Measurements from ENCODE around the gene SSBP4. TPM values are rescaled to one million over a fixed set of nuclear protein-coding genes. Genes with fewer than 3 reads are reported as not detected.

Gene SSBP4
- total RNA-seq, 1 donor from 2014 or later, result 57.7 TPM

GRCh38 chr19:18477042-18477779 is 58.0 kb downstream of the SSBP4 start:
- TF ChIP-seq, protein P1, sequence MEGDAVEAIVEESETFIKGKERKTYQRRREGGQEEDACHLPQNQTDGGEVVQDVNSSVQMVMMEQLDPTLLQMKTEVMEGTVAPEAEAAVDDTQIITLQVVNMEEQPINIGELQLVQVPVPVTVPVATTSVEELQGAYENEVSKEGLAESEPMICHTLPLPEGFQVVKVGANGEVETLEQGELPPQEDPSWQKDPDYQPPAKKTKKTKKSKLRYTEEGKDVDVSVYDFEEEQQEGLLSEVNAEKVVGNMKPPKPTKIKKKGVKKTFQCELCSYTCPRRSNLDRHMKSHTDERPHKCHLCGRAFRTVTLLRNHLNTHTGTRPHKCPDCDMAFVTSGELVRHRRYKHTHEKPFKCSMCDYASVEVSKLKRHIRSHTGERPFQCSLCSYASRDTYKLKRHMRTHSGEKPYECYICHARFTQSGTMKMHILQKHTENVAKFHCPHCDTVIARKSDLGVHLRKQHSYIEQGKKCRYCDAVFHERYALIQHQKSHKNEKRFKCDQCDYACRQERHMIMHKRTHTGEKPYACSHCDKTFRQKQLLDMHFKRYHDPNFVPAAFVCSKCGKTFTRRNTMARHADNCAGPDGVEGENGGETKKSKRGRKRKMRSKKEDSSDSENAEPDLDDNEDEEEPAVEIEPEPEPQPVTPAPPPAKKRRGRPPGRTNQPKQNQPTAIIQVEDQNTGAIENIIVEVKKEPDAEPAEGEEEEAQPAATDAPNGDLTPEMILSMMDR (IDR thresholded peaks at IDR 0.05; ENCODE audit: unreplicated experiment), result peak; percentile 12
- Mint-ChIP-seq H3K4me1 (ENCODE audit: low read depth) (peaks cover 8% of the 10 kb centered on the region), H3K27ac (no peak overlapping the region), H3K4me3 (ENCODE audit: low read depth) (no peak overlapping the region), H3K27me3 (no peaks in the 10 kb centered on the region), H3K36me3 (ENCODE audit: insufficient read depth) (no peaks in the 10 kb centered on the region), H3K9me3 (ENCODE audit: low read depth) (no peaks in the 10 kb centered on the region)
- DNase-seq (ENCODE audit: low spot score, unreplicated experiment), result no peak

GRCh38 chr19:18477974-18478373 is 58.8 kb downstream of the SSBP4 start:
- H3K9me3 Mint-ChIP-seq (ENCODE audit: low read depth), result no peaks in the 10 kb centered on the region
- H3K36me3 Mint-ChIP-seq (ENCODE audit: insufficient read depth), result no peaks in the 10 kb centered on the region
- DNase-seq (ENCODE audit: low spot score, unreplicated experiment), result no peak
- H3K4me1 Mint-ChIP-seq (ENCODE audit: low read depth), result peaks cover 8% of the 10 kb centered on the region
- H3K27me3 Mint-ChIP-seq, result no peaks in the 10 kb centered on the region
- TF ChIP-seq, protein P1 (IDR thresholded peaks at IDR 0.05; ENCODE audit: unreplicated experiment), result no peak
- H3K4me3 Mint-ChIP-seq (ENCODE audit: low read depth), result no peak overlapping the region
- no peak overlapping the region for H3K27ac Mint-ChIP-seq

DNA sequence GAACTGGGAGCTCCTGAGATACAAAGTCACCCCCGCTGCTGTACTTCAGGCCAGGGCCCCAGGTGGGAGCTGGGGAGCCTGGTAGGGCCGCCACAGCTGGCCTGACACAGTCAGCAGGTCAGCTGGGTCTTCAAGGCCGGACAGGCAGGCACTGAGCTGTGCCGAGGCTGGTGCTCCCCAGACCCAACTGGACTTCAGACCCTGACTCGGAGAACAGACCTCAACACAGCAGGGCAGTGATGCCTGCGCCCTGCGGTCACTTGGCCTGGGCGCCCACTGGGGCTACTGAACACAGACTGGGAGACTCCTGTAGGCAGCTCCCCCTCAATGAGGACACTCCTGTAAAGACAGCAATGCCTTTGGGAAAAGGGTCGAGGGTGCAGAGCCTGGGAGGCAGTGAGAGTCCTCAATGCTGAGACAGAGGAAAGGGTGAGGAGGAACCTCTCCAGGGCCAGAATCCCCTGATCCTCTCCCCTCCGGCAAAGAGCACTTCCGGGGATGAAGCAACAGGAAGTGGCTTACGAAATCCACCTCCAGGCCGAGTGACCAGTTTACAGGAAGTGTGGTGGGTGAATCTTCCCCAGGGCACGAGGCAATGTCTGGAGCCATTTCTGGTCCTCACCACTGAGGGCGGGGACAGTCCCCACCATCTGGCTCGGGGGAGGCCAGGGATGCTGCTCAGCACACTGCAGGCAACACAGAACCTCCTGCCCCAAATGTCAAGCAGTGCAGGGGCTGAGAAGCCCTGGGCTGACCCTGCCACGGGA is 59.5 kb downstream of the SSBP4 start:
- no peak overlapping the region for H3K4me3 Mint-ChIP-seq (ENCODE audit: low read depth)
- TF ChIP-seq, protein P1 (IDR thresholded peaks at IDR 0.05; ENCODE audit: unreplicated experiment), result no peak
- H3K27me3 Mint-ChIP-seq, result no peaks in the 10 kb centered on the region
- no peaks in the 10 kb centered on the region for H3K36me3 Mint-ChIP-seq (ENCODE audit: insufficient read depth)
- no peak overlapping the region for H3K27ac Mint-ChIP-seq
- peaks cover 8% of the 10 kb centered on the region for H3K4me1 Mint-ChIP-seq (ENCODE audit: low read depth)
- no peaks in the 10 kb centered on the region for H3K9me3 Mint-ChIP-seq (ENCODE audit: low read depth)
- no peak for DNase-seq (ENCODE audit: low spot score, unreplicated experiment)

GRCh38 chr19:18480006-18480691 is 61.0 kb downstream of the SSBP4 start:
- H3K27me3 Mint-ChIP-seq, result no peaks in the 10 kb centered on the region
- H3K36me3 Mint-ChIP-seq (ENCODE audit: insufficient read depth), result no peaks in the 10 kb centered on the region
- no peak overlapping the region for H3K27ac Mint-ChIP-seq
- H3K4me1 Mint-ChIP-seq (ENCODE audit: low read depth), result peaks cover 8% of the 10 kb centered on the region
- no peaks in the 10 kb centered on the region for H3K9me3 Mint-ChIP-seq (ENCODE audit: low read depth)
- no peak for DNase-seq (ENCODE audit: low spot score, unreplicated experiment)
- H3K4me3 Mint-ChIP-seq (ENCODE audit: low read depth), result no peak overlapping the region
- TF ChIP-seq, protein P1 (IDR thresholded peaks at IDR 0.05; ENCODE audit: unreplicated experiment), result no peak

DNA sequence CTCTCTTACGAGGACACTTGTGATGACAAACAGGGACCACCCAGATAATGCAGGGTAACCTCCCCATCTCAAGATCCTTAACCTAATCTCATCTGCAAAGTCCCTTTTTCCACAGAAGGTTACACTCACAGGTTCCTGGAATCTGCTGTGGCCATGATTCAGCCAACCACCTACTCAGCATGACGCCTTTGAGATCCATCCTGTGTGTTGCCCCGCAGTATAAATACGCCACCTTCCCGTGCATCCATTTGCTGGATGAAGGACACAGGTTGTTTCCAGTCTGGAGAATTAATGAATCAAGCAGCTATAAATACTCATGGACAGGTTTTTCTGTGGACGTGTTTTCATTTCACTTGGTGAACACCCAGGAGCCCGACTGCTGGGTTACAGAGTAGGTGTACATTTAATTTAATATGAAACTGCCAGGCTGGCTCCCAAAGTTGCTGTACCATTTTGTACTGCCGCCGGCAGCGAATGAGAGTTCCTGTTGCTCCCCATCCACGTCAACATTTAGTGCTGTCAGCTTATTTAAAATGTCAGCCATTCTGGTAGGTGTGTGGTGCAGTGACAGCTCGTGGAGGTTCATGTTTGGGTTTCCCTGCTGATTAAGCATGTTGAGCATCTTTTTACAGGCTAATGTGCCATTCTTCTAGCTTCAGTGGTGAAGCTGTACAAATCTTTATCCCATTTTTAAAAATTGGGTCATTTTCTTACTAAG is 62.5 kb downstream of the SSBP4 start:
- Mint-ChIP-seq H3K4me1 (ENCODE audit: low read depth) (peaks cover 2% of the 10 kb centered on the region), H3K36me3 (ENCODE audit: insufficient read depth) (no peaks in the 10 kb centered on the region), H3K27me3 (no peaks in the 10 kb centered on the region), H3K4me3 (ENCODE audit: low read depth) (no peak overlapping the region), H3K27ac (no peak overlapping the region), H3K9me3 (ENCODE audit: low read depth) (no peaks in the 10 kb centered on the region)
- DNase-seq (ENCODE audit: low spot score, unreplicated experiment), result no peak
- TF ChIP-seq, protein P1 (IDR thresholded peaks at IDR 0.05; ENCODE audit: unreplicated experiment), result no peak
